HG03025 (cell line): ENCODE data around the gene USP7.
"Not testable (repeated sequence)": the region's sequence is repeated elsewhere in the genome, so short reads cannot be mapped to it uniquely, and the experiment has no call there.

ENCODE experiments used
- ATAC-seq: cut with Tn5 transposase; IDR thresholded peaks from one replicate; pipeline ENCODE4 v1.9.1; 2021; ENCODE audit warnings: mild to moderate bottlenecking, moderate library complexity; ENCODE audit not compliant: unreplicated experiment, low FRiP score

USP7 gene

DNA sequence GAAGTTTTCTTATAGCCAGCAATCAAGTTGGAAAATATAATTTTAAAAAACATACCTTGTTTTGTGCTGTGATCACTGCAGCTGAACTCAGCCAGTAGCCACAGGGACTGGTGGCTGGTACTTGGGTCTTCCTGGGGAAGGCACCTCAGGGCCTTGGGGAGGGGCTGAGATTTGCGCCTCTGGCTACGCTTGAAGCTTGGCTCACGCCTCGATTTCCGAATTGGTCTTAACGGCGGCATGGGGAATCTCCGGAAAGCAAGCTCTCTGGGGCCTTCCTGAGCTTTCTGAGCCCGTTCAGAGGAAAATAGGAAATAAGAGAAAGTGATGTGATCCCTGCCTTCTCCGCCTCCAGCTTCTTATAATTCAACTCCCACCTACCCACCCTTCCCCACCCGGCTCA is 11.3 kb upstream of the USP7 start:
- no peak for ATAC-seq

GRCh38 chr16:8972843-8973586 is 9.3 kb upstream of the USP7 start:
- no peak for ATAC-seq

DNA sequence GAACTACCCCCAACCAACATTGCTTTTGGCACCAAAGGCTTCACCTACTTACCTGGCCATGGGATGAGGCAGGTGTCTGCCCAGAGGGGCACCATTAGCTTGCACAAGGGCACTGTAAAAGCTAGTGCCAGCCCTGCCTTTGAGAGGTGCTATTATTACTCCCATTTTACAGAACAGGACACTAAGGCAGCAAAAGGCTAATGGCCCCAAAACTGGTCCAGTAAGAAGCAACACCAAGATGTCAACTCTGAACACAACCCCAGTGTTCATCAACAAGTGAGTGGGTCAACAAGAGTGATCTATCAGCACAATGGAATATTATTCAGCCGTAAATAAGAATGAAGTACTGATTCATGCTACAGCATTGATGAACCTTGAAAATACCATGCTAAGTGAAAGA is 7.7 kb upstream of the USP7 start:
- ATAC-seq: no peak

GRCh38 chr16:8969202-8969897 is 5.6 kb upstream of the USP7 start:
- ATAC-seq: not testable (repeated sequence)

GRCh38 chr16:8968054-8968453 is 4.3 kb upstream of the USP7 start:
- ATAC-seq: not testable (repeated sequence)

DNA sequence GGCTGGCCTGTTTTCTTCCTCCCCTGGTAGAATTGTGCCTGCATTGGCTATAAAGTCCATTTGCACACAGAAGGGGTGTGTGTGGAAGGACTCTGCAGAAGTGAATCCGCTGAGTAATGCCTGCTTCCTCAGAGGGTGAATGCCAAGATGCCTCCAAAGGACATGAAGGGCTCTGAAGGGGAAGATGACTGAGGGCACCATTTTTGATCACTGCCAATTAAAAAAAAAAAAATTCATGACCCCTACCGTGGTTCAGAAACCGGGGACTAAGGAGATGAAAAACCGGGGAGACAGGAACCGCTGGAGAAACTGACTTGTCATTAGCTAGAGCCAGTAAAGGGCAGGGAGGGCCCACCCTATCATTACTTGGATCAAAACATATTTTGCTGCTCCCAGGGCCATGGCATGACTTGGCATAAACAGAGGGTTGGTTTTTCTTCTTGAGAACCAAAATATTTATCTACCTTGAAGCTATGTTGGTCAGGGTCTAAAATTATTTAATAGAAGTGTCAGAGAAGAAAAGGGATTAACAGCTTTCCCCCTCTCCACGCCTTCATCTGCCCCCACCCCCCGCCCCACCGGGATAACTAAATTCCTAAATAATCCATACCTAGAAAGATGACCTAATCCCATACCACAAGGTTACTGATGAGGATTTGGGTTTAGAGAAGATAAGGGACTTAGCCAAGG is 3.6 kb upstream of the USP7 start:
- no peak for ATAC-seq

DNA sequence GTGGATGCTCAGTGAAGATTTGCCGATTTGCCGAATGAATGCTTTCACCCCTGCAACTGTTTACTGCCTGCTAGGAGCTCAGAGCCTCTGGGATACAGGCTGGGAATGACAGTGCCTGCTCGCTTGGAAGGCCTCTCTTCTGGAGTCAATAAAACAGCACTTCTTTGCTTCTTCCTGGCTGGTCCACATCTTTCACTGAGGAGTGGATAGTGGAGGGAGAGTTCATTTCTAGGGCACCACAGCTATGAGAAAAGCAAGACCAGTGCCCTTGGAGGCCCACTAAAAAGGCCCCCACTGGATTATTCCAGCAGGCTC is 3.1 kb upstream of the USP7 start:
- ATAC-seq: no peak

DNA sequence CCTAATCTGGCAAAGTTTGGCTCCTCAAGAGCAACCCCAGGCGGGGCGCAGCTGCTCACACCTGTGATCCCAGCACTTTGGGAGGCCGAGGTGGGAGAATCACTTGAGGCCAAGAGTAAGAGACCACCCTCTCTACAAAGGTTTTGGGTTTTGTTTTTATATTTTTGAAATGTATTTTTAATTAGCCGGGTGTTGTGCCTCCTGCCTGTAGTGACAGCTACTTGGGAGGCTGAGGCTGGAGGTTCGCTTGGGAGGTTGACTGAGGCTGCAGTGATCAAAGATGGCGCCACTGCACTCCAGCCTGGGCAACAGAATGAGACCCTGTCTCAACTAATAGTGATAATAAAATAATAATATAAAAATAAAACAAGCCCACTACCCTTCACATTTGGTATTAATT is 756 bp upstream of the USP7 start:
- no peak for ATAC-seq

GRCh38 chr16:8963010-8963820 is 491 bp downstream of the USP7 start:
- peak; percentile 7 for ATAC-seq

GRCh38 chr16:8962393-8963009 is 1.2 kb downstream of the USP7 start:
- ATAC-seq: no peak

DNA sequence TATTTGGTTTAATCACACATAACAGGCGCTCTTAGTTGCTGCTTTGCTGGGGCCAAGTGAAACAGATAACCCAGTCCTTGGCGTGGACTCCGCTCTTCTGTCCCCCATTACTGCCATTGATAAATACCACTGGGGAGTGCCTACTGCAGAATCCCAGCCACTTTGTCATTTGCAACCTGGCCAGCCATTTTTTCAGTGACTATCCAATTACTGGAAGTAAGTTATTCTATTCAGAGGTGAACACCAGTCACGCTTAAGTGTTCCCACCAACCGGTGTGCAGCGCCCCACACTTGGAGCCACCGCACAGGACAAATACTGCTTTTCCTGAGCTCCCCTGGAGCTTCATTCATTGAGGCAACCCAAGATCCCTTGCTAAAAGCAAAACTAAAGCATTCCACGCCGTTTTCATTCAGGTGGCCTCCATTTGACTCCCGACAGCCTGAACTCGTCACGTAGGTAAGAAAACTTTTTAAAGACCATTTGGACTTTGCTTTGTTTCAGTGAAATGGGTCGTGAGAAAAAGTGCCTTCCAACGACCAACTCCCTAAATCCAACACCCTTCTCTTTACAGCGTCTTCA is 1.8 kb downstream of the USP7 start:
- no peak for ATAC-seq

DNA sequence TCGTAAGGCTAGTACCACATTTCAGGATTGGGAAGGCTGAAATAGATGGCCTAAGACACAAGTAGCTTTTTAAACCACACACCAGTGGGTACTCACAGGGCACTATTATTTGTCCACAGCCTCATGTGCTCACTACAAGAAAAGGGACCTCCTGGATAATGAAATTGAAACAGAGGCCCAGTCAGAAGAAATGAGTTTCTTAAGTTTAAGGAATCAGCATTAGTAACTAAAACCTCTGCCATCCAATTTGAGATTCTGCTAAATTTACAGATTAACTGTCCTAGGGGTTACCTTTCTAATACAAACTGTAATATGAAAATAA is 3.0 kb downstream of the USP7 start:
- no peak for ATAC-seq

DNA sequence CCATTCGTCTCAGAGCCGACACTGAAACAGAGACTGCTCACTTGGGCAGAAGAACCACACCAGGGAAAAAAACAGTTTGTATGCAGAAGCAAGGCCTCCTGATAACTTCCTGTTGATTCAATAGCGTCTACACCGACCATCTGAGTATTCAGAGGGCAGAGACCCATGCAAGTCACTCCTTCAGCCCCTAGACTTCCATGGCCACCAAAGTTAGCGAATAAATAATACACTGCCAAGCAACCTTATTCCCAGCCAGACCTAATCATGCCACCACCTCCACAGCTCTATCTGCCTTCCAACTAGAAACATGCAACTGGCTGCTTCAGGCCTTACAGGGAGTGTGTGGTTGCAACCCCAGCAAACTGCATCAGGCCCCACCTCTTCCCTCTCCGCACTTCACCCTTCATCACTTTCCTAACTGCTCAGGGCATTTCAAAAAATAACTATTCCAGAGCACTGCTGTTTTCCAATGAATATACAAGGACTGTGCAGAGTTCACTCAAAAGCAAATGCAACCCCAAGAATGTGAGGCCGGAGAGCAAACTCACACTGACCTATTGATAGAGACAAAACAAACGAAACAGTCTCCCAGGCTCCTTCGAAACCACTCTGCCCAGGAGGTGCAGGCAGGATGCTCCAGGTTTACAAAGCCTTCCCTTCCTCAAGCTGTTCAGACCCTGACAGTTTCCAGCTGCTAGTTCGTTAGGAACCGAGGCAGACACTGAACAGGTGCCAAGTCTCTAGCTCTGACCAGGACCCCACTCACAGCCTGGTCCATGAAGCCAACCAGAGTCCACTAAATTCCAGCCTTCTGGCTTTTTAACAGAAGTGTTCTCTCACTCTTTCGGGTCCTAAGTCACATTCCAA is 3.6 kb downstream of the USP7 start:
- ATAC-seq: no peak

- ATAC-seq: no peak
Observed at GRCh38 chr16:8958344-8959167, 5.2 kb downstream of the USP7 start.

- ATAC-seq: no peak
Observed at GRCh38 chr16:8957509-8958157, 6.1 kb downstream of the USP7 start.

- ATAC-seq: no peak
Observed at GRCh38 chr16:8957063-8957397, 6.7 kb downstream of the USP7 start.

DNA sequence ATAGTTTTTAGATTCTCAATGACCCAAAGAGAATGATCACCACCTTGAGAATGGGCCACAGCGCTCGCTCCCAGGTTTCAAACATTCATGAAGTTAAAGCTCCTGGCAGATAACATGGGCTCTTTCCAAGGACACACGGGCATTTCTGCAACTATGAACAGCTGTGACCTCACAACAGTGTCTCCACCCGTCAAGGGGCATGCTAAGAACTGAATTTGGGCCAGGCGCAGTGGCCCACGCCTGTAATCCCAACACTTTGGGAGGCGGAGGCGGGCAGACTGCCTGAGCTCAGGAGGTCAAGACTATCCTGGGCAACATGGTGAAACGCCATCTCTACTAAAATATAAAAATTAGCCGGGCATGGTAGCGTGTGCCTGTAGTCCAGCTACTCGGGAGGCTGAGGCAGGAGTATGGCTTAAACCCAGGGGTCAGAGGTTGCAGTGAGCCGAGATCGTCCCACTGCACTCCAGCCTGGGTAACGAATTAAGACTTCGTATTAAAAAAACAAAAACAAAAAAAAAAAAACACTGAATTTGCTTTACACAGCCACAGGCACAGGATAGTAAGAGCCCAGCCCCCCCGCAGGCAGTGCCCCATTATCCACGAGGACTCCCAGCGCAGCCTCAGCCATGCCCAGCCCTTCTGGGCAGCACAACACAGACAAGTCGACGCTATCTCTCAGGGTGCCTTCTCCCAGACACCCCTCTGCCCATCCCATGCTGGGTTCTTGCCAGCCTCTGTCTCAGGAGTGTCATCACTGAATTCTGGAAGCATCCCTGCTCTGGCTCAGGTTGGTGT is 7.2 kb downstream of the USP7 start:
- ATAC-seq: no peak
